GM12892 (cell line): ENCODE measurements around the gene GIPC3.

Source experiments
- DNase-seq: peaks from one replicate; pipeline ENCODE4 v3.0.0; 2011; ENCODE audit not compliant: insufficient read length
- FAIRE-seq: peaks from 2 replicates; lab custom pipeline; 2011; peaks lifted over from hg19 to GRCh38; lab: Jason Lieb, UNC
- POLR2A ChIP-seq: IDR thresholded peaks from 2 replicates; pipeline ENCODE4 v1.6.1; 2011; ENCODE audit warnings: low read depth, low read length, control low read depth
- POLR2AphosphoS5 ChIP-seq: IDR thresholded peaks from 2 replicates; pipeline ENCODE4 v1.6.1; 2011; ENCODE audit warnings: low read depth, low read length, control low read depth
- TAF1 ChIP-seq: IDR thresholded peaks from 2 replicates; pipeline ENCODE4 v1.6.1; 2011; ENCODE audit warnings: low read depth, mild to moderate bottlenecking, control low read depth, low read length, borderline replicate concordance

The GIPC3 gene

GRCh38 chr19:3586127-3586626, 899 bp downstream of the GIPC3 start:
- FAIRE-seq (no peak), DNase-seq (no peak)
- TF ChIP-seq POLR2AphosphoS5: no peak
- TF ChIP-seq TAF1: no peak
- no peak for TF ChIP-seq POLR2A

- TF ChIP-seq POLR2A: no peak
- TF ChIP-seq TAF1: no peak
- TF ChIP-seq POLR2AphosphoS5: no peak
- FAIRE-seq (no peak), DNase-seq (no peak)
These were observed 1.5 kb downstream of the GIPC3 start for GRCh38 chr19:3586707-3587346.

DNA sequence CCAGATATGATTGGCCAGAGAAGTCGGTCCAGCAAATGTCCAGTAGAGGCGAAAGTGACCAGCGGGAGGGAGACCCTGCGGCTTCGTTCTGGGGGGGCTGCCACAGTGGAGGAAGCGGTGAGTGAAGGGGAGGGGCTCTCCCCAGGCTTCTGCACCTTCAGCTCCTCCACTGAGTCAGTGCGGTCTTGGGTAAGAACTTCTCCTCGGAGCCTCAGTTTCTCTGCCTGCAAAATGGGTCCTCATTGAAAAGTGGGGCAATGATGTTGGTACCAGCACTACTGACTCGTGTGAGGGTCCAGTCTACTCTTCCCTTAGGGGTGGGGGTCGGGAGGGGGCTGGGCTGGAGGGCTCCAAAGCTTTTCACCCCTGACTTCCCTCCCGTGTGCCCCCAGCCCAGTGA, 4.2 kb downstream of the GIPC3 start:
- TF ChIP-seq POLR2A (no peak), POLR2AphosphoS5 (no peak), TAF1 (no peak)
- FAIRE-seq (no peak), DNase-seq (no peak)

GRCh38 chr19:3589949-3590348, 4.7 kb downstream of the GIPC3 start:
- FAIRE-seq (no peak), DNase-seq (no peak)

GRCh38 chr19:3590991-3591659, 5.8 kb downstream of the GIPC3 start:
- FAIRE-seq (no peak), DNase-seq (no peak)
- no peak for TF ChIP-seq POLR2A
- TF ChIP-seq POLR2AphosphoS5: no peak
- no peak for TF ChIP-seq TAF1

More at GRCh38 chr19:3589949-3590348, 4.7 kb downstream of the GIPC3 start:
- no peak for TF ChIP-seq POLR2AphosphoS5
- TF ChIP-seq POLR2A: no peak
- TF ChIP-seq TAF1: no peak

- TF ChIP-seq POLR2AphosphoS5: no peak
- no peak for TF ChIP-seq POLR2A
- TF ChIP-seq TAF1: no peak
- DNase-seq: no peak
- FAIRE-seq: no peak
These were observed 6.8 kb downstream of the GIPC3 start for GRCh38 chr19:3591876-3592613.

- FAIRE-seq (no peak), DNase-seq (no peak)
- no peak for TF ChIP-seq POLR2A
- TF ChIP-seq POLR2AphosphoS5: no peak
- TF ChIP-seq TAF1: no peak
These were observed 7.9 kb downstream of the GIPC3 start for GRCh38 chr19:3593156-3593555.

DNA sequence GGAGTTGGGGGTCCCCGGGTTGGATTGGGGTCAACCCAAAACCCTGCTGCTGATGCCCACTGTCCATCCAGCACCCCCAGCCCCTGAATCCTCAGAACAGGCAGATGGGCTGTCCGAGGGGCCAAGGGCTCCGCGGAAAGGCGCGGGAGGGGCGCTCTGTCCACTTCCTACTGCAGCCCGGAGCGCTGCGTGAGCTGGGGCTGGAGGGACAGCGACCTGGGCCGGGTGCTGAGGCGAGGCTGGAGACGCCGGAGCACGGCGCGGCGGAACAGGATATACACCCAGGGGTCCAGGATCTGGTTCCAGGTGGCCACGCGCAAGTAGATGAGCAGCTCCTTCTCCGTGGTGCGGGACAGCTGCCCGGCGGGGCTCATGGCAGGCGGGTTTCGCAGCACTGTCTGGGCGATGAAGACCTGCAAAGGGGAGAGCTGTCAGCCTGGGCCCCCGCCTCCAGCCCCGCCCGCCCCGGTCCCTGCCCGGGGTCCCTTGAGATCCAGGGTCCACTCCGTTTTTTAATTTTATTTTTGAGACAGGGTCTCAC, 10.3 kb downstream of the GIPC3 start:
- TF ChIP-seq TAF1 (no peak), POLR2A (no peak), POLR2AphosphoS5 (no peak)
- DNase-seq (no peak), FAIRE-seq (no peak)

DNA sequence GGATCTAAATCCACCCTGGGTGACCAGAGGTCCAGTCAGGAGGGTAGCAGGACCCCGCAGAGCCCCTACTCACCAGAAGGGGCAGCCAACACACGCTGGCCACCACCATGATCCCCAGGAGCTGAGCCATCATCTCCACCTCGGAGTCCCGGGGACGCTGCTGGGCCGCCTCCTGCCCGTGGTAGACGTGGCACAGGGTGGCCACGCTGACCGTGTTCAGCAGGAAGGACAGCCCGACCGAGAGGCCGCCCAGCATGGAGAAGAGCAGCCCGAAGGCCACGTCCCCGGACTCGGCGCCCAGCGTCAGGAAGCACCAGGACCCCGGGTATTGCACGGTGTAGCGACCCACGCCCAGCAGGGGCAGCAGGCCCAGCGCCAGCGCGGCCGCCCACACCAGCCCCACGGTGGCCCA, 14.5 kb downstream of the GIPC3 start:
- FAIRE-seq (no peak), DNase-seq (no peak)
- TF ChIP-seq POLR2A (no peak), POLR2AphosphoS5 (no peak), TAF1 (no peak)

DNA sequence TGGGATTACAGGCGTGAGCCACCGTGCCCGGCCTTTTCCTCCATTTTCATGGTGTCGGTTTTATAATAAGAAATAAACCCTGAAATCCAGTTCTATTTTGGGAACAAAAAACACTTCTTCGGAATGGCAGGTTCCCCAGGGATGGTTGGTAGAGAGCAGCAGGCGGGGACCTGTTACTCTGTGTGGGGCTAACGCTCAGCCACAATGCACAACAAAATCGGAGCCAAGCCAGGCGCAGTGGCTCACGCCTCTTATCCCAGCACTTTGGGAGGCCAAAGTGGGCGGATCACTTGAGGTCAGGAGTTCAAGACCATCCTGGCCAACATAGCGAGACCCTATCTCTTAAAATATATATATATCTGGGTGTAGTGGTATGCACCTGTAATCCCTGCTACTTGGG, 15.7 kb downstream of the GIPC3 start:
- no peak for FAIRE-seq
- TF ChIP-seq POLR2AphosphoS5 (no peak), TAF1 (no peak), POLR2A (no peak)

More for the DNA sequence above, 15.7 kb downstream of the GIPC3 start:
- DNase-seq: no peak
